Thoracic aorta (tissue), 2 donors: Measurements from ENCODE around the gene MRE11. TPM values are rescaled to one million over a fixed set of nuclear protein-coding genes. Genes with fewer than 3 reads are reported as not detected.
"Not testable (repeated sequence)": the region's sequence is repeated elsewhere in the genome, so short reads cannot be mapped to it uniquely, and the experiment has no call there.

Experiments
- ATAC-seq: fragments of 150-250 bp; one replicate; pipeline ENCODE4 v1.8.0; 2017; ENCODE audit warnings: low read depth; ENCODE audit not compliant: insufficient number of reproducible peaks, low FRiP score
- DNase-seq: peaks from one replicate; pipeline ENCODE4 v3.0.0-alpha.2; 2020; ENCODE audit warnings: low spot score
- H3K27ac ChIP-seq, 2 donors: fragments of 200-600 bp; sonication (generic); 1 replicate in 1 of 2; 2 replicates in 1 of 2; pipeline ENCODE4 v1.5.1; 2016; ENCODE audit warnings: mild to moderate bottlenecking in 2 of 2, moderate library complexity in 2 of 2
- H3K27me3 ChIP-seq: fragments of 200-600 bp; sonication (generic); replicated peaks from 2 replicates; pipeline ENCODE4 v1.6.0; 2016; ENCODE audit warnings: mild to moderate bottlenecking; ENCODE audit not compliant: insufficient read depth
- H3K36me3 ChIP-seq: fragments of 200-600 bp; sonication (generic); one replicate; pipeline ENCODE4 v1.5.1; 2016
- H3K4me1 ChIP-seq, 2 donors: fragments of 200-600 bp; sonication (generic); 1 replicate in 1 of 2; 2 replicates in 1 of 2; pipeline versions ENCODE4 v1.5.1 to v1.6.0; 2016; ENCODE audit warnings: low read depth in 2 of 2, mild to moderate bottlenecking in 1 of 2; ENCODE audit not compliant: control insufficient read depth in 1 of 2
- H3K4me3 ChIP-seq: fragments of 200-600 bp; sonication (generic); 2 replicates; pipeline ENCODE4 v1.5.1; 2016; ENCODE audit warnings: mild to moderate bottlenecking
- H3K9me3 ChIP-seq: fragments of 200-600 bp; sonication (generic); 2 replicates; pipeline ENCODE4 v1.5.1; 2016
- total RNA-seq, 2 donors: library from RNA; depleted of rRNA; stranded (reverse); fragments of >200 nt; gene quantifications; one replicate each; pipeline versions ENCODE4 v1.1.0 to v1.2.3, GENCODE V29; 2016
- TF ChIP-seq, protein P1 (sequence below): fragments of 200-600 bp; sonication (generic); IDR thresholded peaks from one replicate; pipeline ENCODE4 v1.5.1; 2019; ENCODE audit warnings: antibody characterized with exemption

MRE11 gene
- total RNA-seq, 2 donors from 2014 or later = 7.9 to 12.6 TPM

DNA sequence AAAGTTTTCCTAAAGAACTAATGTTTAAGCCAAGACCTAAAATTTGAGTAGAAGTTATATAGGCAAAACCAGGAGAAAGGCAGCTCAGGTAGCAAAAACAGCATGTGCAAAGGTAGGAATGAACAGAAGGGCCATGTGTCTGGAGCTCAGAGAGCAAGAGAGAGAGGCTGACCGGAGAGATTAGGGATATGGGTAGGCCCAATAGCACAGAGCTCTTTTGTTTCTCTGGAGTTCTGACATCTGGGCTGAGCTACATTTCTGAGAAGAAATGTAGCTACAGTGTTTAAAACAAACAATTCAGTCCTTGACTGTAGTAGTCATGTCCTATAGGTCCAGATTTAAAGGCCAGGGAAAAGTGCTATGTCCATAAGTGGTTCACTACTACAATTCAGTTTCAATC is 23.1 kb upstream of the MRE11 start:
- ATAC-seq (no peak), DNase-seq (no peak)

DNA sequence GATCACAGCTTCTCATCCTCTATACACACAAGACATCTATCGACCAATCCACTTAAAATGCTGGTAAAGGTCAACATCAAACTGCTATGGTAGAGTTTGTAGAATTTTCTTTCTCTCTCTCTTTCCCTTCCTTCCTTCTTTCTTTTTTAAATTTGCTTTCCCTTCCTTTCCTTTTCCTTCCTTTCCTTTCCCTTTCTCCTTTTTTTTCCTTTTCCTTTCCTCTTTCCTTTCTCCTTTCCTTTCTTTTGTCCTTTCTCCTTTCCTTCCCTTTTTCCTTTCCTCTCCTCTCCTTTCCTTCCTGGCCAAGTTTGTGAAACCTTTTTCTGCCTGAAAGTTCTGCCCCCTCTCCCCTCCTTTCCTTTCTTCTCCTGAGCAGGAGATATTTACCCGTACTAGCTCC is 21.8 kb upstream of the MRE11 start:
- Histone ChIP-seq H3K9me3 (no peaks in the 10 kb centered on the region), H3K4me3 (no peak overlapping the region), H3K27me3 (no peaks in the 10 kb centered on the region), H3K27ac (no peak overlapping the region), H3K36me3 (no peaks in the 10 kb centered on the region), H3K4me1 (peaks cover 0 to 5% of the 10 kb centered on the region in 2 donors)
- TF ChIP-seq, protein P1, sequence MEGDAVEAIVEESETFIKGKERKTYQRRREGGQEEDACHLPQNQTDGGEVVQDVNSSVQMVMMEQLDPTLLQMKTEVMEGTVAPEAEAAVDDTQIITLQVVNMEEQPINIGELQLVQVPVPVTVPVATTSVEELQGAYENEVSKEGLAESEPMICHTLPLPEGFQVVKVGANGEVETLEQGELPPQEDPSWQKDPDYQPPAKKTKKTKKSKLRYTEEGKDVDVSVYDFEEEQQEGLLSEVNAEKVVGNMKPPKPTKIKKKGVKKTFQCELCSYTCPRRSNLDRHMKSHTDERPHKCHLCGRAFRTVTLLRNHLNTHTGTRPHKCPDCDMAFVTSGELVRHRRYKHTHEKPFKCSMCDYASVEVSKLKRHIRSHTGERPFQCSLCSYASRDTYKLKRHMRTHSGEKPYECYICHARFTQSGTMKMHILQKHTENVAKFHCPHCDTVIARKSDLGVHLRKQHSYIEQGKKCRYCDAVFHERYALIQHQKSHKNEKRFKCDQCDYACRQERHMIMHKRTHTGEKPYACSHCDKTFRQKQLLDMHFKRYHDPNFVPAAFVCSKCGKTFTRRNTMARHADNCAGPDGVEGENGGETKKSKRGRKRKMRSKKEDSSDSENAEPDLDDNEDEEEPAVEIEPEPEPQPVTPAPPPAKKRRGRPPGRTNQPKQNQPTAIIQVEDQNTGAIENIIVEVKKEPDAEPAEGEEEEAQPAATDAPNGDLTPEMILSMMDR = no peak
- DNase-seq (no peak), ATAC-seq (no peak)

More for the DNA sequence above, 23.1 kb upstream of the MRE11 start:
- TF ChIP-seq, protein P1 = no peak
- no peak overlapping the region for H3K27ac ChIP-seq
- H3K27me3 ChIP-seq = no peaks in the 10 kb centered on the region
- H3K36me3 ChIP-seq = no peaks in the 10 kb centered on the region
- H3K4me3 ChIP-seq = no peak overlapping the region
- no peaks in the 10 kb centered on the region for H3K9me3 ChIP-seq
- peaks cover 0 to 5% of the 10 kb centered on the region in 2 donors for H3K4me1 ChIP-seq

DNA sequence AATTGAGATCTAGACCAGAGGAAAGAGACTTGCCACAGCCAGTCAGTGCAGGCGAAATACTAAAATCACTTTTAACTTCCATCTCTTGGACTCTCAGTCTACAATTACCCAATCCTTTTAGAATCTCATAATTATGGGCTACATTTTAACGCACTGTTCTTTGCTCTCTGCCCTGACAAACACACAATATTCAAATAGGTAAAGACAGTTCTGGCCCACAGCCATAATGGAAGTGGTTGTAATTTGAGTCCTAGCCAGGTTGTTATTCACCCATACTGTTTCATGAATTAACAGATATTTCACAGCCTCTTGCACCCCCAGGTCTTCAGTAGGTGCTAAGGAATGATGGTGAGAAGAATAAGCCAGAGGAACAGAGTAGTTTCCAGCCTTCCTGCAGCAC is 19.4 kb upstream of the MRE11 start:
- ATAC-seq = peak; percentile 26
- Histone ChIP-seq H3K27ac (no peak overlapping the region), H3K9me3 (no peaks in the 10 kb centered on the region), H3K4me1 (no peaks in the 10 kb centered on the region), H3K36me3 (no peaks in the 10 kb centered on the region), H3K27me3 (no peaks in the 10 kb centered on the region), H3K4me3 (peak overlapping the region; percentile 77)
- TF ChIP-seq, protein P1 = no peak
- DNase-seq = no peak

DNA sequence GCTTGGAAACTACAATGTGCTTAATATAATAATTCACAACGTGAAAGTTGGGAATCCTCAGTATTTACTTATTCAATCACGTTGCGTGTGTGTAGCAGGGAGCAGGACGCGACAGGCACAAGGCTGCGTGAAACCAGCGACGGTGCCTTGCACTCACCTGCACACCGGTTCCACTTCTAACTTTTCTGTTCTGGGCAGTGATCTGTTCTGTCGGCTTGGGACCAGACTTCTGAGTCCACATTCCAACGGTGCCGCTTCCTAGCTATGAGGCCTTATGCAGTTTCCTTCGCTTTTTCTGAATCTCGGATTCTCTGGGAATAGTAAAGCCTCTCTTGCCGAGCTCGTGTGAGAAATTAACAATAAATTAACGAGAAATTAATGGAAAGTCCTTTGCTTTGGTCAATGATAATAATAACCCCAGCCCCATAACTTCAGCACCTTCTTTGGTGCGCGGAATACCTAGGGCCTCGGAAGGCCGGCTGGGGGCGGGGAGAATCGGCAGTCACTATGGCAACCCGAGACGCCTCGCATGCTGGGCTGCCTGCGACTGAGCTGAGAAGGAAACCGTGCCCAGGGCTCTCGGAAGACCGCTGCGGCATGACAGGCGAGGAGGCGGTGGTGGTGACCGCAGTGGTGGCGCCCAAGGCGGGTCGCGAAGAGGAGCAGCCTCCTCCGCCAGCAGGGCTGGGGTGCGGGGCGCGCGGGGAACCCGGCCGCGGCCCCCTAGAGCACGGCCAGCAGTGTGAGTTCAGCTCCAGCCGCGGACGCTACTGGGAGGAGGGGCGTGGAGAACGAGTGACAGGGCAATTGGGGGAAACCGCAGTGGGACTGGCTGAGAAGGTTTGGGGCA is 18.5 kb upstream of the MRE11 start, which contains the start of gene C11orf97:
TSS of gene C11orf97 (plus strand) at position 530 of the 850 bp plus-strand sequence. CDS start at position 598, 68 bp downstream.
- Histone ChIP-seq H3K27ac (no peak within 1 kb of the TSS), H3K9me3 (no peaks in the 10 kb centered on the region), H3K4me3 (peak within 1 kb of the TSS; percentile 77), H3K4me1 (no peaks in the 10 kb centered on the region), H3K27me3 (no peaks in the 10 kb centered on the region), H3K36me3 (no peaks in the 10 kb centered on the region)
- TF ChIP-seq, protein P1 = no peak
- ATAC-seq = no peak
- DNase-seq = no peak

DNA sequence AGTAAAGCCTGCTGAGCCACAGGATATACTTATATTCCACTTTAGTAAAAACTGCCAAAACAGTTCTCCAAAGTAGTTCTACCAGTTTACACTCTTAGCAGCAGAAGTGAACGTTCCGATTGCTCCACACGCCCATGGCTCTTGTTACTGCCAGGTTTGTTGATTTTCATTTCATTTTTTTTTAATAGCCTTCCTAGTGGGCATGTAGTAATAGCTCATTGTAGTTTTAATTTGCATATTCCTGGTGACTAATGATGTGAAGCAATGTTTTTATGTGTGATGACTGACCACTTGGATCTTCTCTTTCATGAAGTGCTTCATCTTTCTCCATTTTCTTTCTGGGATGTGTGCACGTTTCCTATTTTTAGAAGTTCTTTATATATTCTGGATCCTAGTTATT is 13.8 kb upstream of the MRE11 start:
- no peaks in the 10 kb centered on the region for H3K4me1 ChIP-seq
- ATAC-seq (no peak), DNase-seq (no peak)
- no peaks in the 10 kb centered on the region for H3K9me3 ChIP-seq
- no peaks in the 10 kb centered on the region for H3K27me3 ChIP-seq
- no peaks in the 10 kb centered on the region for H3K36me3 ChIP-seq
- TF ChIP-seq, protein P1 = no peak
- no peak overlapping the region for H3K4me3 ChIP-seq
- H3K27ac ChIP-seq = no peak overlapping the region

DNA sequence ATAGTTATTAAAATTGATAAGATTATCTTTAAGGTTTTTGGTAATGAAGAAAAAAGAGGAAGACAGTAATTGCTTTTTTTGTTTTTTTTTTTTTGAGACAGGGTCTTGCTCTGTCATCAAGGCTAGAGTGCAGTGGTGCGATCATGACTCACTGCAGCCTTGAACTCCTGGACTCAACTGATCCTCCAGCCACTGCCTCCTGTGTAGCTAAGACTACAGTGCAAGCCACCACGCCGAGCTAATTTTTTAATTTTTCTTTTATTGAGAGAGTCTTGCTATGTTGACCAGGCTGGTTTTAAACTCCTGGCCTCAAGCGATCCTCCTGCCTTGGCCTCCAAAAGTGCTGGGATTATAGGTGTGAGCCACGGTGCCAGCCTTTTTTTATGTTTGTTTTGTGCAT is 12.9 kb upstream of the MRE11 start:
- not testable (repeated sequence) for H3K36me3 ChIP-seq, H3K9me3 ChIP-seq, H3K27me3 ChIP-seq, H3K4me3 ChIP-seq, ATAC-seq, H3K4me1 ChIP-seq, DNase-seq, H3K27ac ChIP-seq
